HCT116 (cell line): ENCODE results near the gene CAST. TPM values are rescaled to one million over a fixed set of nuclear protein-coding genes. Genes with fewer than 3 reads are reported as not detected.

ENCODE experiments used
- ATAC-seq: fragments of 200-7000 bp; cut with Tn5 transposase; 2 replicates; pipeline ENCODE4 v1.9.1; 2020; ENCODE audit warnings: mild to moderate bottlenecking, moderate library complexity
- BruUV-seq: library from RNA; stranded (reverse); fragments of 400-500 nt; replicated peaks from 2 replicates; lab custom pipeline; 2021; lab: Mats Ljungman, UMichigan
- CTCF ChIA-PET: fragments of 300-600 bp; sonication (Branson Sonifier 250); formaldehyde crosslinking; loops from one replicate; lab custom pipeline; 2021; ENCODE audit warnings: antibody characterized with exemption; lab: Charles Lee
- POLR2A ChIA-PET: fragments of 300-600, 350-600 bp; sonication (Branson Sonifier 250); formaldehyde crosslinking; loops from one replicate; lab custom pipeline; 2021; ENCODE audit warnings: antibody characterized with exemption; lab: Charles Lee
- RAD21 ChIA-PET, 2 experiments: fragments of 300-600 bp; sonication (Branson Sonifier 250); formaldehyde crosslinking; loops; one replicate each; lab custom pipeline; 2023; ENCODE audit warnings: low total read pairs in 2 of 2; ENCODE audit not compliant: uncharacterized antibody in 2 of 2, unreplicated experiment in 2 of 2, low non-redundant PET in 1 of 2; lab: Charles Lee
- DNase-seq: peaks from one replicate; pipeline ENCODE4 v3.0.0-alpha.2; 2010; ENCODE audit warnings: low read depth, low spot score
- H2AFZ ChIP-seq: fragments of 200-600 bp; shearing (Covaris generic), sonication (generic); 2 replicates; pipeline ENCODE4 v1.6.1; 2017; ENCODE audit warnings: low read depth, mixed run types, mixed read lengths, antibody characterized with exemption, low read length; ENCODE audit not compliant: poor library complexity, severe bottlenecking
- H3K27ac ChIP-seq: 2 replicates; pipeline ENCODE4 v1.5.1; 2012; ENCODE audit warnings: low read depth, low read length
- H3K27me3 ChIP-seq: fragments of 200-600 bp; sonication (generic); 2 replicates; pipeline ENCODE4 v1.6.1; 2016; ENCODE audit warnings: mixed run types, low read length, mixed read lengths; ENCODE audit not compliant: insufficient read depth
- H3K36me3 ChIP-seq, 2 experiments: fragments of 200-500 bp in 1 of 2; fragments of 200-600 bp in 1 of 2; sonication (Bioruptor generic) in 1 of 2; sonication (generic) in 1 of 2; 2 replicates each; pipeline versions ENCODE4 v1.5.1 to v1.6.1; 2014 to 2016; ENCODE audit warnings: low read length in 2 of 2, inconsistent platforms in 1 of 2, mixed read lengths in 1 of 2, mixed run types in 1 of 2; ENCODE audit not compliant: insufficient read depth in 2 of 2, control insufficient read depth in 1 of 2
- H3K4me1 ChIP-seq, 2 experiments: fragments of 200-600 bp in 1 of 2; sonication (generic) in 1 of 2; 2 replicates each; pipeline versions ENCODE4 v1.5.1 to v1.6.1; 2012 to 2017; ENCODE audit warnings: low read length in 2 of 2, inconsistent platforms in 1 of 2, mild to moderate bottlenecking in 1 of 2, mixed read lengths in 1 of 2, mixed run types in 1 of 2, moderate library complexity in 1 of 2; ENCODE audit not compliant: insufficient read depth in 2 of 2, control insufficient read depth in 1 of 2
- H3K4me2 ChIP-seq: fragments of 200-600 bp; sonication (generic); 2 replicates; pipeline ENCODE4 v1.6.1; 2017; ENCODE audit warnings: mixed run types, low read length, mixed read lengths
- H3K4me3 ChIP-seq, 2 experiments: fragments of 200-600 bp in 1 of 2; sonication (generic) in 1 of 2; replicated peaks in 1 of 2; 2 replicates each; pipeline ENCODE4 v1.5.1; 2011 to 2016; ENCODE audit warnings: low read length in 2 of 2, control low read depth in 1 of 2, low read depth in 1 of 2, mild to moderate bottlenecking in 1 of 2, mixed read lengths in 1 of 2, mixed run types in 1 of 2
- H3K79me2 ChIP-seq: fragments of 200-600 bp; sonication (generic); 2 replicates; pipeline ENCODE4 v1.6.1; 2017; ENCODE audit warnings: mild to moderate bottlenecking, mixed run types, low read length, moderate library complexity, mixed read lengths; ENCODE audit not compliant: insufficient read depth
- H3K9ac ChIP-seq: fragments of 200-600 bp; sonication (generic); 2 replicates; pipeline ENCODE4 v1.6.1; 2016; ENCODE audit warnings: low read length, mixed read lengths
- H3K9me2 ChIP-seq: fragments of 200-600 bp; sonication (generic), shearing (Covaris generic); 2 replicates; pipeline ENCODE4 v1.6.1; 2017; ENCODE audit warnings: mixed run types, mild to moderate bottlenecking, moderate library complexity; ENCODE audit not compliant: insufficient read depth
- H3K9me3 ChIP-seq, 2 experiments: fragments of 200-500 bp in 1 of 2; fragments of 200-600 bp in 1 of 2; sonication (Bioruptor generic) in 1 of 2; sonication (generic) in 1 of 2; 2 replicates each; pipeline ENCODE4 v1.6.1; 2014 to 2017; ENCODE audit warnings: low read length in 2 of 2, mixed read lengths in 2 of 2, inconsistent platforms in 1 of 2, low read depth in 1 of 2, mild to moderate bottlenecking in 1 of 2, mixed run types in 1 of 2, moderate library complexity in 1 of 2; ENCODE audit not compliant: control insufficient read depth in 1 of 2, insufficient read depth in 1 of 2
- H4K20me1 ChIP-seq: fragments of 200-600 bp; sonication (generic), shearing (Covaris generic); 2 replicates; pipeline ENCODE4 v1.6.1; 2017; ENCODE audit warnings: mixed run types, mild to moderate bottlenecking, moderate library complexity; ENCODE audit not compliant: insufficient read depth
- CBX3 ChIP-seq: IDR thresholded peaks from 2 replicates; pipeline ENCODE4 v1.6.1; 2012; ENCODE audit warnings: low read depth
- CEBPB ChIP-seq: IDR thresholded peaks from 2 replicates; pipeline ENCODE4 v1.6.1; 2012; ENCODE audit warnings: low read depth
- EGR1 ChIP-seq: IDR thresholded peaks from 2 replicates; pipeline ENCODE4 v1.6.1; 2012; ENCODE audit warnings: low read depth
- ELF1 ChIP-seq: IDR thresholded peaks from 2 replicates; pipeline ENCODE4 v1.6.1; 2012; ENCODE audit warnings: low read depth, borderline replicate concordance
- EZH2 ChIP-seq: fragments of 200-600 bp; sonication (generic); IDR thresholded peaks from 2 replicates; pipeline ENCODE4 v1.6.1; 2017; ENCODE audit warnings: antibody characterized with exemption, mixed run types
- FOSL1 ChIP-seq: IDR thresholded peaks from 2 replicates; pipeline ENCODE4 v1.6.1; 2012; ENCODE audit warnings: low read depth
- JUND ChIP-seq: IDR thresholded peaks from 2 replicates; pipeline ENCODE4 v1.6.1; 2012
- POLR2AphosphoS5 ChIP-seq: IDR thresholded peaks from 2 replicates; pipeline ENCODE4 v1.6.1; 2011; ENCODE audit warnings: mild to moderate bottlenecking, low read depth, low read length, moderate library complexity
- RAD21 ChIP-seq: IDR thresholded peaks from 2 replicates; pipeline ENCODE4 v1.6.1; 2012; ENCODE audit warnings: low read depth, mild to moderate bottlenecking
- SIN3A ChIP-seq: IDR thresholded peaks from 2 replicates; pipeline ENCODE4 v1.6.1; 2012; ENCODE audit warnings: low read depth
- SP1 ChIP-seq: IDR thresholded peaks from 2 replicates; pipeline ENCODE4 v1.6.1; 2012; ENCODE audit warnings: low read depth
- SRF ChIP-seq: IDR thresholded peaks from 2 replicates; pipeline ENCODE4 v1.6.1; 2012; ENCODE audit warnings: low read depth
- TCF7L2 ChIP-seq: IDR thresholded peaks from 2 replicates; pipeline ENCODE4 v1.7.0; 2011; ENCODE audit warnings: borderline replicate concordance, inconsistent platforms; ENCODE audit not compliant: insufficient read depth, insufficient read length; ENCODE audit errors: extremely low read depth
- YY1 ChIP-seq: IDR thresholded peaks from 2 replicates; pipeline ENCODE4 v1.6.1; 2011; ENCODE audit warnings: low read length, low read depth, moderate library complexity, mild to moderate bottlenecking; ENCODE audit not compliant: insufficient replicate concordance; ENCODE audit errors: extremely low read depth
- intact Hi-C: fragments of 100-400 bp; cut with micrococcal nuclease; formaldehyde crosslinking; loops from 2 replicates; pipeline ENCODE4 v1.10.0; 2022
- total RNA-seq: library from RNA; stranded (reverse); gene quantifications from one replicate; pipeline ENCODE4 v1.2.1, GENCODE V29; 2021; ENCODE audit not compliant: unreplicated experiment
- TF ChIP-seq, protein P1 (sequence below): IDR thresholded peaks from 2 replicates; pipeline ENCODE4 v1.6.1; 2012
- TF ChIP-seq, protein P2 (sequence below): IDR thresholded peaks from 2 replicates; pipeline ENCODE4 v1.6.1; 2012
- TF ChIP-seq, protein P3 (sequence below): IDR thresholded peaks from 2 replicates; pipeline ENCODE4 v1.6.1; 2012; ENCODE audit warnings: low read depth
- TF ChIP-seq, protein P4 (sequence below): IDR thresholded peaks from 2 replicates; pipeline ENCODE4 v1.6.1; 2011; ENCODE audit warnings: mild to moderate bottlenecking, low read length, moderate library complexity; ENCODE audit not compliant: insufficient replicate concordance; ENCODE audit errors: extremely low read depth

CAST gene
- total RNA-seq, 1 experiment from 2014 or later = 142 TPM

DNA sequence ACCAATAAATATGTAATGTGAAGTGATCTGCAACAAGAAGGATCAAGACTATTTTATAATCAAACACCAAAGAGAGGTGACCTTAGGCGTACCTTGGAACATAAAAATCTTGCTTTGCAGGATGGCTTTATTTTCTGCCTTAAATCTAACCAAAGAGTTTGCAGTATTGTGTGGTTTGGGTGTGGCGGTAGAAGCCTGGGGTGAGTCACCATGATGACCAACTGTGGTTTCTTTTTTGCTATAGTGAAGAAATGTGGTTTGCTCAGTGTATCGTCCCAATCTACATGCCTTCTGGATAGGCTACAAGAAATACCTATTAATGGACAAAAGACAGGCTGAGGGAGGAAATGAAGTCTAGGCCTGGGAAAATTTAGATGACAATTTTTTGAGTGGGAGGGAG lies 5.1 kb upstream of the CAST start:
- peak; percentile 66 for ATAC-seq
- intact Hi-C loops = no loop called here
- Histone ChIP-seq H3K36me3 (no peaks in the 10 kb centered on the region), H3K9me2 (no peaks in the 10 kb centered on the region), H3K9me3 (no peaks in the 10 kb centered on the region), H3K27me3 (no peaks in the 10 kb centered on the region), H3K4me3 (peak overlapping the region in 1 of 2 experiments; percentile 28; a peak in 1 of 4 replicates), H3K79me2 (no peaks in the 10 kb centered on the region), H4K20me1 (no peaks in the 10 kb centered on the region)
- peak; percentile 84 for DNase-seq
- ChIA-PET POLR2A (no interaction called here), CTCF (no interaction called here), RAD21 (no interaction called here)
- BruUV-seq = no TSS peak
- TF ChIP-seq FOSL1 (peak; percentile 96), YY1 (peak; percentile 68), SP1 (peak; percentile 90), POLR2AphosphoS5 (peak; percentile 36; the same call in 1 of the 2 replicates), EZH2 (no peak), SRF (peak; percentile 70; the same call in 1 of the 2 replicates), JUND (peak; percentile 93), TCF7L2 (no peak), SIN3A (0 out of 2 replicates have a peak, but pooled peaks have one; percentile 38), ELF1 (no peak), CEBPB (peak; percentile 70), RAD21 (peak; percentile 25; the same call in 1 of the 2 replicates), EGR1 (no peak), CBX3 (peak; percentile 90)
- TF ChIP-seq, protein P1, sequence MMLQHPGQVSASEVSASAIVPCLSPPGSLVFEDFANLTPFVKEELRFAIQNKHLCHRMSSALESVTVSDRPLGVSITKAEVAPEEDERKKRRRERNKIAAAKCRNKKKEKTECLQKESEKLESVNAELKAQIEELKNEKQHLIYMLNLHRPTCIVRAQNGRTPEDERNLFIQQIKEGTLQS = no peak
- TF ChIP-seq, protein P2, sequence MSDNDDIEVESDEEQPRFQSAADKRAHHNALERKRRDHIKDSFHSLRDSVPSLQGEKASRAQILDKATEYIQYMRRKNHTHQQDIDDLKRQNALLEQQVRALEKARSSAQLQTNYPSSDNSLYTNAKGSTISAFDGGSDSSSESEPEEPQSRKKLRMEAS = peak; percentile 56
- TF ChIP-seq, protein P3, sequence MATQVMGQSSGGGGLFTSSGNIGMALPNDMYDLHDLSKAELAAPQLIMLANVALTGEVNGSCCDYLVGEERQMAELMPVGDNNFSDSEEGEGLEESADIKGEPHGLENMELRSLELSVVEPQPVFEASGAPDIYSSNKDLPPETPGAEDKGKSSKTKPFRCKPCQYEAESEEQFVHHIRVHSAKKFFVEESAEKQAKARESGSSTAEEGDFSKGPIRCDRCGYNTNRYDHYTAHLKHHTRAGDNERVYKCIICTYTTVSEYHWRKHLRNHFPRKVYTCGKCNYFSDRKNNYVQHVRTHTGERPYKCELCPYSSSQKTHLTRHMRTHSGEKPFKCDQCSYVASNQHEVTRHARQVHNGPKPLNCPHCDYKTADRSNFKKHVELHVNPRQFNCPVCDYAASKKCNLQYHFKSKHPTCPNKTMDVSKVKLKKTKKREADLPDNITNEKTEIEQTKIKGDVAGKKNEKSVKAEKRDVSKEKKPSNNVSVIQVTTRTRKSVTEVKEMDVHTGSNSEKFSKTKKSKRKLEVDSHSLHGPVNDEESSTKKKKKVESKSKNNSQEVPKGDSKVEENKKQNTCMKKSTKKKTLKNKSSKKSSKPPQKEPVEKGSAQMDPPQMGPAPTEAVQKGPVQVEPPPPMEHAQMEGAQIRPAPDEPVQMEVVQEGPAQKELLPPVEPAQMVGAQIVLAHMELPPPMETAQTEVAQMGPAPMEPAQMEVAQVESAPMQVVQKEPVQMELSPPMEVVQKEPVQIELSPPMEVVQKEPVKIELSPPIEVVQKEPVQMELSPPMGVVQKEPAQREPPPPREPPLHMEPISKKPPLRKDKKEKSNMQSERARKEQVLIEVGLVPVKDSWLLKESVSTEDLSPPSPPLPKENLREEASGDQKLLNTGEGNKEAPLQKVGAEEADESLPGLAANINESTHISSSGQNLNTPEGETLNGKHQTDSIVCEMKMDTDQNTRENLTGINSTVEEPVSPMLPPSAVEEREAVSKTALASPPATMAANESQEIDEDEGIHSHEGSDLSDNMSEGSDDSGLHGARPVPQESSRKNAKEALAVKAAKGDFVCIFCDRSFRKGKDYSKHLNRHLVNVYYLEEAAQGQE = no peak
- TF ChIP-seq, protein P4, sequence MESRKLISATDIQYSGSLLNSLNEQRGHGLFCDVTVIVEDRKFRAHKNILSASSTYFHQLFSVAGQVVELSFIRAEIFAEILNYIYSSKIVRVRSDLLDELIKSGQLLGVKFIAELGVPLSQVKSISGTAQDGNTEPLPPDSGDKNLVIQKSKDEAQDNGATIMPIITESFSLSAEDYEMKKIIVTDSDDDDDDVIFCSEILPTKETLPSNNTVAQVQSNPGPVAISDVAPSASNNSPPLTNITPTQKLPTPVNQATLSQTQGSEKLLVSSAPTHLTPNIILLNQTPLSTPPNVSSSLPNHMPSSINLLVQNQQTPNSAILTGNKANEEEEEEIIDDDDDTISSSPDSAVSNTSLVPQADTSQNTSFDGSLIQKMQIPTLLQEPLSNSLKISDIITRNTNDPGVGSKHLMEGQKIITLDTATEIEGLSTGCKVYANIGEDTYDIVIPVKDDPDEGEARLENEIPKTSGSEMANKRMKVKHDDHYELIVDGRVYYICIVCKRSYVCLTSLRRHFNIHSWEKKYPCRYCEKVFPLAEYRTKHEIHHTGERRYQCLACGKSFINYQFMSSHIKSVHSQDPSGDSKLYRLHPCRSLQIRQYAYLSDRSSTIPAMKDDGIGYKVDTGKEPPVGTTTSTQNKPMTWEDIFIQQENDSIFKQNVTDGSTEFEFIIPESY = peak; percentile 67
- TF ChIP-seq, all 23 proteins: peak for 12
- Histone ChIP-seq H2AFZ (peak overlapping the region; percentile 76), H3K9ac (no peak overlapping the region; the same call in 1 of the 2 replicates), H3K4me1 (peaks cover 21 to 66% of the 10 kb centered on the region in 2 experiments), H3K4me2 (peak overlapping the region; percentile 66), H3K27ac (no peak overlapping the region; the same call in 1 of the 2 replicates)
